Measurements from ENCODE around the gene LYPD3. TPM values are rescaled to one million over a fixed set of nuclear protein-coding genes. Genes with fewer than 3 reads are reported as not detected.
A peak's percentile ranks its signal among the peaks of the same experiment; 100 is the strongest.
"Not testable (repeated sequence)": the region's sequence is repeated elsewhere in the genome, so short reads cannot be mapped to it uniquely, and the experiment has no call there.

LYPD3 gene
- total RNA-seq, 1 donor: 0.43 TPM

- no peak for TF ChIP-seq CTCF (IDR thresholded peaks at IDR 0.05; ENCODE audit: insufficient read depth, low read depth, low read length)
- peak; percentile 74 for DNase-seq (ENCODE audit: low read depth)
- H3K4me3 ChIP-seq (ENCODE audit: low read depth, low read length): no peak overlapping the region
Observed at GRCh38 chr19:43438291-43439031, 26.9 kb downstream of the LYPD3 start.

- no peak for TF ChIP-seq CTCF (IDR thresholded peaks at IDR 0.05; ENCODE audit: insufficient read depth, low read depth, low read length)
- DNase-seq (ENCODE audit: low read depth): no peak
Observed at GRCh38 chr19:43437712-43438111, 27.7 kb downstream of the LYPD3 start.

GRCh38 chr19:43437284-43437683, 28.1 kb downstream of the LYPD3 start:
- DNase-seq (ENCODE audit: low read depth); H3K4me3 ChIP-seq (ENCODE audit: low read depth, low read length): not testable (repeated sequence)

More at GRCh38 chr19:43437712-43438111, 27.7 kb downstream of the LYPD3 start:
- no peak overlapping the region for H3K4me3 ChIP-seq (ENCODE audit: low read depth, low read length)

- TF ChIP-seq CTCF (IDR thresholded peaks at IDR 0.05; ENCODE audit: insufficient read depth, low read depth, low read length): no peak
- H3K4me3 ChIP-seq (ENCODE audit: low read depth, low read length): no peak overlapping the region
- no peak for DNase-seq (ENCODE audit: low read depth)
Observed at GRCh38 chr19:43435775-43436174, 29.6 kb downstream of the LYPD3 start.

GRCh38 chr19:43433689-43434088, 31.7 kb downstream of the LYPD3 start:
- no peak for DNase-seq (ENCODE audit: low read depth)
- TF ChIP-seq CTCF (IDR thresholded peaks at IDR 0.05; ENCODE audit: insufficient read depth, low read depth, low read length): no peak
- H3K4me3 ChIP-seq (ENCODE audit: low read depth, low read length): no peak overlapping the region

- TF ChIP-seq CTCF (IDR thresholded peaks at IDR 0.05; ENCODE audit: insufficient read depth, low read depth, low read length): no peak
Observed at GRCh38 chr19:43433358-43433673, 32.1 kb downstream of the LYPD3 start.

GRCh38 chr19:43430976-43431375, 34.4 kb downstream of the LYPD3 start:
- no peak overlapping the region for H3K4me3 ChIP-seq (ENCODE audit: low read depth, low read length)
- no peak for DNase-seq (ENCODE audit: low read depth)
- no peak for TF ChIP-seq CTCF (IDR thresholded peaks at IDR 0.05; ENCODE audit: insufficient read depth, low read depth, low read length)

More at GRCh38 chr19:43433358-43433673, 32.1 kb downstream of the LYPD3 start:
- H3K4me3 ChIP-seq (ENCODE audit: low read depth, low read length): no peak overlapping the region
- DNase-seq (ENCODE audit: low read depth): no peak
